ENCODE measurements around the gene C6orf118. TPM values are rescaled to one million over a fixed set of nuclear protein-coding genes. Genes with fewer than 3 reads are reported as not detected.

Gene C6orf118
- total RNA-seq, 2 experiments from 2014 or later, result not detected

GRCh38 chr6:165236326-165236725 is 73.1 kb downstream of the C6orf118 start:
- POLR2A ChIA-PET, result no interaction called here
- no peak for ATAC-seq
- DNase-seq, result no peak
- intact Hi-C loops (cut with DNase I, micrococcal nuclease), result no loop called here
- Mint-ChIP-seq H3K4me1 (no peaks in the 10 kb centered on the region), H3K36me3 (ENCODE audit: low read depth) (no peaks in the 10 kb centered on the region), H3K27ac (no peak overlapping the region), H3K9me3 (ENCODE audit: low read depth) (peaks cover 21% of the 10 kb centered on the region), H3K27me3 (no peaks in the 10 kb centered on the region), H3K4me3 (no peak overlapping the region)
- CTCF ChIA-PET, result no interaction called here

- peaks cover 27% of the 10 kb centered on the region for H3K9me3 Mint-ChIP-seq (ENCODE audit: low read depth)
- DNase-seq (no peak), ATAC-seq (no peak)
- no peaks in the 10 kb centered on the region for H3K4me1 Mint-ChIP-seq
- H3K36me3 Mint-ChIP-seq (ENCODE audit: low read depth), result no peaks in the 10 kb centered on the region
- CTCF ChIA-PET, result no interaction called here
- H3K27me3 Mint-ChIP-seq, result no peaks in the 10 kb centered on the region
- intact Hi-C loops (cut with DNase I, micrococcal nuclease), result no loop called here
- POLR2A ChIA-PET, result no interaction called here
- H3K27ac Mint-ChIP-seq, result no peak overlapping the region
- H3K4me3 Mint-ChIP-seq, result no peak overlapping the region
These were observed 76.5 kb downstream of the C6orf118 start for GRCh38 chr6:165232731-165233488.

GRCh38 chr6:165231581-165232561 is 77.5 kb downstream of the C6orf118 start:
- no peaks in the 10 kb centered on the region for H3K36me3 Mint-ChIP-seq (ENCODE audit: low read depth)

GRCh38 chr6:165231177-165231576 is 78.2 kb downstream of the C6orf118 start:
- ATAC-seq, result no peak
- Mint-ChIP-seq H3K4me3 (no peak overlapping the region), H3K36me3 (ENCODE audit: low read depth) (no peaks in the 10 kb centered on the region), H3K27ac (no peak overlapping the region), H3K9me3 (ENCODE audit: low read depth) (peaks cover 22% of the 10 kb centered on the region), H3K27me3 (no peaks in the 10 kb centered on the region), H3K4me1 (no peaks in the 10 kb centered on the region)
- DNase-seq, result no peak
- POLR2A ChIA-PET, result no interaction called here
- intact Hi-C loops (cut with DNase I, micrococcal nuclease), result no loop called here
- CTCF ChIA-PET, result no interaction called here

More at GRCh38 chr6:165231581-165232561, 77.5 kb downstream of the C6orf118 start:
- CTCF ChIA-PET, result no interaction called here
- intact Hi-C loops (cut with DNase I, micrococcal nuclease), result no loop called here
- Mint-ChIP-seq H3K4me1 (no peaks in the 10 kb centered on the region), H3K4me3 (no peak overlapping the region), H3K27me3 (no peaks in the 10 kb centered on the region), H3K27ac (no peak overlapping the region), H3K9me3 (ENCODE audit: low read depth) (peaks cover 22% of the 10 kb centered on the region)
- POLR2A ChIA-PET, result no interaction called here
- DNase-seq (no peak), ATAC-seq (no peak)

Measured in activated CD4-positive, alpha-beta T cell treated with anti-CD3 and anti-CD28 coated beads for 36 hours (primary cell).